ACHN (cell line): ENCODE measurements around the gene USP12.
A peak's percentile ranks its signal among the peaks of the same experiment; 100 is the strongest.

Experiments used
- DNase-seq: peaks from one replicate; pipeline ENCODE4 v3.0.0-alpha.2; 2015
- in situ Hi-C: cut with HindIII; loops from 2 replicates; pipeline ENCODE4 v1.10.0; 2017; ENCODE audit warnings: low sequenced_read_pairs, low pct_ligation_motif_present, low pct_unique_long_range_greater_than_20kb

USP12 gene

DNA sequence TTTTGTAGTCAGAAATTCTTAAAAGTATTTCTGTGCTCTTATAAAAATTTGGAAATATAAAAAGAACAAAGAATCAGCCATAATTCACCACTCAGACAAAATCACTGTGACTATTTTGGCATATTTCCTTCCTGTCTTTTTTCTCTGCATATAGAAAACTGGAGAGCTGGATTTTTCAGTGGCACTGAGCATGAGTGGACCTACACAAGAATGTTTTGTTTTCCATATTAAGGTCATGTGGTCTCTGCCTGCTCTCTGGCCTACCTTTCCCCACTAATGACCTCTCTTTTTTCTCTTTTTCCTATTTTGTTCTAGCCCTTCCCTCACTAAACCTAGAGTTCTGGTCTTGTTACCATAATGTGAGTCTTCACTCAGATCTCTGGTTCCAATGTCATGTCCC is 17.6 kb upstream of the USP12 start:
- in situ Hi-C loops, result no loop called here
- no peak for DNase-seq

DNA sequence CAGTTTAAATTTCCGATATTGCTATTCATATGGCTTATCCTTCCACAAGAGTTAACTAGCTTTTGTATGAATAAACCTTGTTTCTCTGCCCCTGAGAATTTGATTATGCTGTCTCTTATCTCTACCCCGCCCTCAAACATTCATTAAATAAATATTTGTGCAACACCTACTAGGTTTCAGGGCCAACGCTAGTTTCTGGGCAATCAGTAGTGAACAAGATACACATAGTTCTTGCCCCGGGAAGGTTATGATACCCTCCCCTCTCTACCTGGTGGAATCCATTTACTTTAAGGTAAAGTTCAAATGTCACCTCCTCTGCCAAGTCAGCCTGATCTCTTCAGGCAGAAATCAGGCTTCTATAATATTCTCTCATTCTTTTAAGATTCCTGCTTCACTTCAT is 16.6 kb upstream of the USP12 start:
- no peak for DNase-seq
- in situ Hi-C loops, result no loop called here

GRCh38 chr13:27186295-27186694 is 14.7 kb upstream of the USP12 start:
- DNase-seq, result no peak
- in situ Hi-C loops, result no loop called here

DNA sequence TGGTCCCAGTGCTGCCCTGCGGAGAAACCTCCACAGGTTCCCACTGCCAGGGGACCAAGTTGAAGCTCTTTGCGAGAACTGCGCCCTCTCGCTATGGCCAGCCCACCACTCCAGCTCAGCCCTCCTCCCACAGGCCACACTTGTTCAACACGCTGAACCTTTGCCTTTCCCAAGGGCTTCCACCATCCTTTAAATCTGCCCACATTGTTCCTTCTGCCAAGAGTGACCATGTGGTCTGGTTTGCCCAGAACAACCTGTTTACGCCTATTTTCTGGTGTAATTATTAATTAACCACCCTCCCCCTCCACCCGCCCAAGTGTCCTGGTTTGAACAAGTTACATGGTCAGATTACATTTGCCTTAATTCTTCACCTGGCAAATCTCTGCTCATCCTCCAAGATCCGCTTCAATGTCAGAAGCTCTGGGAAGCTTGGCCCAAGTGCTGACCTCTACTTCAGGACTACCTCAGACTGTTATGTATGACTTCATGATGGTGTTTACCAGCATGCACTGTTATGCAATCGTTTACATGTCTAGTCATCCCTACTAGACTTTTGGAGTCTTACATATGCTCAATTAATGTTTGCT is 12.0 kb upstream of the USP12 start:
- in situ Hi-C loops, result no loop called here

DNA sequence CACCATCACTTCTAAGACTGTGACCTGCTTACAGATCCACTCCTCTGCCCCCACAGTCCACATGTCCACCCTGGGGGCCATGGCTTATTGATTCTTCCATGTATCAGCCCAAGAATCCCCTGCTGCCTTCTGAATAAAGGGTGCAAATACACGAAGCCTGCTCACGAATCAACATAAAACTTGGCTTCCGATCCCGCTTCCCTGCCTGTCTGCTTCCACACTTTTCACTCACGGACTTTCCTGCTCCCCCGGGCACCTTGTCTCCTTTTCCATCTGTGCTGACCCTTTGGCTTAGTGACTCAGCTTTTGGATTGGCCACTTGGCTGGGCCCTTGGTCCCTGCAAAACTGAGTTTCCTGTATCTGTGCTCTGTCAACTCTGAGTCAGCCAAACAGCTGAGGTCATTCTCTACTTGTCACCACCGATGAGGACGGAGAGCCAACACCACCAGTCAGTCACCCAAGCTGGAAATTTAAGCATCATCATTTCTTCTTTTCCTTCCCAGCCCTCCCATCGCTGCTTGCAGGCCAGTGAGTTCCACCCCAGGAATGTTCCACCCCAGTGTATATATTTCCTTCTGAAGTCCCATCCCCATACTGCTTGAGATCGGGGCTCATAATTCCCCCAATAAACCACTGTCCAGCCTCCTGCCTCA is 11.4 kb upstream of the USP12 start:
- in situ Hi-C loops, result no loop called here
- DNase-seq, result peak; percentile 73

More for the DNA sequence above, 12.0 kb upstream of the USP12 start:
- no peak for DNase-seq

DNA sequence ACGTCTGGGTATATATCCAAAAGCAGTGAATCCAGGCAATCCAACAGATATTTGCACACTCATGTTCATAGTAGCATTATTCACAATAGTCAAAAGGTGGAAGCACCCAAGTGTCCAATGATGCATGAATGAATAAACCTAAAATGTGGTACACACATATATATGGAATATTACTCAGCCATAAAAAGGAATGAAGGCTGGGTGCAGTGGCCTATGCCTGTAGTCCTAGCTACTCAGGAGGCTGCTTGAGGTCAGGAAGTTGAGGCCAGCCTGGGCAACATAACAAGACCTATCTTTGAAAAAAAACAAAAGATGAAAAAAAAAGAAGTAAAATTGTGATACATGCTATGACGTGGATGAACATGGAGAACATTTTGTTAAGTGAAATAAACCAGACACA is 10.4 kb upstream of the USP12 start:
- in situ Hi-C loops, result no loop called here
- no peak for DNase-seq

GRCh38 chr13:27177852-27178251 is 6.2 kb upstream of the USP12 start:
- DNase-seq, result no peak
- in situ Hi-C loops, result no loop called here

DNA sequence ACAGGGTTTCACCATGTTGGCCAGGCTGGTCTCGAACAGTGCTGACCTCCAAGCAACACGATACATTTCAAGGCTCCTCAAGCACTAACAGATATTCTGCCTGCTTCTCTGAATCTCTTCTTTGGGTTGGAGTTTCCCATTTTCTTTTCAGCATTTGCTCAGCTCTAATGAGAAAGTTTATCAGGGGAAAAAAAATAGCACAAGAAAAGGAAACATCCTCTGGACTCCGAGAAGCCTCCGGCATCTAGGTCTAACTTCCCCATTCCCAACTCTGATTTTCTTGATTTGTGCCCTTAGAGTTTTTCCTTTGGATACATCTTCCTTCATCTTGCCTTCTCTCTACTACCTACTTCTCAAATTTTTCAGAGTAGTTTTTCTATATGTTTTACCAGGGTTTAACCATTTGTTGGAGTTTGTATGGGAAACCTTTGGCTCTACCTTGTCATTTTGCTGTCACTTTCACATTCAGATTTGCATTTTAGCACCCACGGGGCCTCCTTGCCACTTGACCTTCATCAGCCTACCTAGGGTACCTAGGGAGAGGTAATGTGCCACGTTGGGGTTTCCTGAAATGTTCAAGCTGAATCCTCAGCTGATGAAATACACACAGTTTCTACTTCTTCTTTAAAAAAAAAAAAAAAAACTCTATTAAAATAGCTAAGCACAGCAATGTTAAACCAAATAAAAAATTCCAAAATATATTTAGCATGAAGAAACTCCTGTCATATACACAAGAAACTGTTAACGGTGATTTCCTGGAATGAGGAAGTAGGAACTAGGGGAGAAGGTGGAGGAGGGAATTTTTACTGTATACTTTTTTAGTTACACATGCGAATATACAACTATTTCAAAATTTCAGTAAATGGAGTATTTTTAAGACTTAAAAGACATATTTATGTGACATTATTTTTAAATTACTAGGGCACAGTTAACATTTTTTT is 5.1 kb upstream of the USP12 start:
- in situ Hi-C loops, result no loop called here
- no peak for DNase-seq

DNA sequence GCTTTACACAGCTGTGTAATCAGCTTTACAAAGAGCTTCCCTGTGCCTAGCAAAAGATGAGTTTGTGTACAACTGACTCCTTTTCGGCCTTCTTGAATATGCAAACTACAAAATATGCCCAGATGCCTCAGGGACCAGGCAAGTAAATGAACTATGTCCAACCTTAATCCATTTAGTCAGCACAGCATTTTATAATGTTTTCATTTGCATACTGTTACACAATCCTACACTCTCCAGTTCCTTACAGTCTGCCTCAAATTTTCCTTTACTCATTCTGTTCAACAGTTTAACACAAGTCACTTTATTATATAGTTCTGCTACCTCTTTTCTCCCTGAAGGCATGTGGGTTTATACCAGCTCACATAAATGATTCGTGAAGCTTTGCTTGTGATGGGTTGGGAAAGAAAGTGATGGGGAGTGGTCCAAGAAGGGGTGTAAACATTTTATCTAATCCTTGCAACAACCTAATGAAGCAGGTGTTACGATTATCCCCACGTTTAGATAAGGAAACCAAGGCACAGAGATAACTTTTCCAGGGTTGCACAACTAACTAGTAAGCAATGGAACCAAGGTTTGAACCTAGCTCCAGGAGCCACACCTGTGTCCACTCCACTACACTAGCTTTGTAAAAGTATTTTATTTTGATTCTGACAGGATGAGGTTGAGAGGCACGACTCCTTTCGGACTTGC is 3.3 kb upstream of the USP12 start:
- DNase-seq, result no peak
- in situ Hi-C loops, result no loop called here

DNA sequence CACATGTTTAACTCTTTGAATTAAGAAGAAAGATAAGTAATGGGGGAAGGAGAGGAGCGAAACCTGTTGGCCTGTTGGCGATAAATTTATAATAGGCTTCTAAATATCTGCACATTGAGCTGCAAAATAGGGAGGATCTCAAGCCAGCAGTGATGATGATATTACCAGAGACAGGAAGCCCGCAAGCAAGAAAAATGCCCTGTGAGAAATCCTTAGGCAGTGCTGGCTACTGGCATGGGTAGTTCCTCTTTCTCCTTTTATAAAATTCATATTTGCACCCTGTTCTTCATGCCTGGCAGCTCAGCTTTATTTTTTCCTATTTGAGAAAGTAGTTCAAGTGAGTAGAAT is 858 bp upstream of the USP12 start:
- in situ Hi-C loops, result no loop called here
- peak; percentile 33 for DNase-seq

DNA sequence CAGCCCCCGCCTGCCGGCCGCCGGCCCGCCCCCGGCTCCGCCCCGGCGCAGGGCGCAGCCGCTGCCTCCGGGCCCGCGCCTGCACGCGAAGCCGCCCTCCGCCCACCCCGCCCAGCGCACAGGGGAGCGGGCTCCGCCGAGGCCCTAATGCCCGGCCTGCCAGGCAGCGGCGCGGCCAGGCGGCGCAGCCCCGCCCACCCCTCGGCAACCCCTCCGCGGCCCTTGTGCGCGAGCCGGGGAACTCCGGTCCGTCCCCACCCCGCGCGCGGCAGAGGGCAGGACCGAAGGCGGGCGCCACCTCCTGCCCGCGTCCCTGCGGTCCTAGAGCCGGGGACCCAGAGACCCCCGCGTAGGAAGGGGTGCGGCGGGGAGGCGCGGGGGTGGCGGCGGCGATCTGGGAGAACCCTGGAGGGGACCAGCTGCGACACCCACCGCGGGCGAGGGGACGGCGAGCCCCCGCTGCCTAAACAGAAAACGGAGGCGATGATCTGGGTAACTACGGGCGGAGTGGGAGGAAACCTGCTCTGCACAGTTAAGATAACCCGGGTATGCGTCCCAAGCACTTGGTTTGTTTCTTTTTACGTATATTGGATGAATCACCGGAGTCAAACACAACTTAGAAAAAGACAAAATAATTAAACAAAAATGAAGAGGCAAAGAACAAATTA is 350 bp upstream of the USP12 start:
- in situ Hi-C loops, result no loop called here
- peak; percentile 88 for DNase-seq

DNA sequence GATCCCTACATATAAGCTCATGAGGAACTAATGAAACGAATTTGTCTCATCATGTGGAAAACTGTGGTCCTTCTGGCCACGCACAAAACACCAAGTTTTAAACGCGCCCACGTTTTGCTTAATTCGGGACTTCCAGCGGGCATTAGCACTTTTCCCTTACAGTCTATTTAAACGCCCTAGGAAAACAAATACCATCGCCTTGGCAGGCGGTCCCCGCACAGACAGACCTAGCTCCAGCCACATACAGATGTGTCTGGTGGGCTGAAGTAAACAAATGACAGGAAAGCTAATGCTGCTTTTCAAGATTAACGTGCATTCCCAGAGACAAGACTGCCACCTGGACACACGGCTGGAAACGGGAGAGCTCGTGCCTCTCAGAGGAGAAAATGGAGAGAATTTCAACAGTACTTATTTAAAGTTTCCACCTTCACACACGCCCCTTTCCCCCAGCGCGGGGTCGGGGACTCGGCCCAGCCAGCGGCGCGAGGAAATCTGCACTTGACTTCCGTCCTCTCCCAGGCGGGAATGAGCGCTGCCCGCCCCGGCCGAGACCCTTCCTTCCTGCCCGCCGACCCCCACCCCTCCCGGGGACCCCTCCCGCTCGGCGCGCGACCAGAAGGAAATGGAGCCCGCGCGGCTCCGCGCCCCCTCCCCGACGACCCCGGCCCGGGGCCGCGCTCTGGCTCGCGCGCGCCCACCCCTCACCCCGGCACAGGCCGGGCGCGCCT is 931 bp downstream of the USP12 start:
- DNase-seq, result peak; percentile 34
- in situ Hi-C loops, result no loop called here

DNA sequence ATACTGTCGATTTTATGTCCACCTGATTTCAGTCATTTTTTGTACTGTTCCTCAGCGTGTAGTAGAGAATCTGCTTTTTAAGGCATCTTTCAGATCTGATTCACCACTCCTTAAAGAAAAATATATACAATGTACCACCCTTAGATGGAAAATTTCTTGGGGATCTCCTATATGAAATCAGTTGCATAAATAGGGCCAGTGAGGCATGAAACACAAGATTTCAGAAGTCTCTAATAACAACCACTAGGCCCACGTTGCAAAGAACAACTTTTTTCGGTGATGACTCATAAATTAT is 1.4 kb downstream of the USP12 start:
- no peak for DNase-seq
- in situ Hi-C loops, result no loop called here

GRCh38 chr13:27168906-27169657 is 2.5 kb downstream of the USP12 start:
- in situ Hi-C loops, result no loop called here
- DNase-seq, result no peak

DNA sequence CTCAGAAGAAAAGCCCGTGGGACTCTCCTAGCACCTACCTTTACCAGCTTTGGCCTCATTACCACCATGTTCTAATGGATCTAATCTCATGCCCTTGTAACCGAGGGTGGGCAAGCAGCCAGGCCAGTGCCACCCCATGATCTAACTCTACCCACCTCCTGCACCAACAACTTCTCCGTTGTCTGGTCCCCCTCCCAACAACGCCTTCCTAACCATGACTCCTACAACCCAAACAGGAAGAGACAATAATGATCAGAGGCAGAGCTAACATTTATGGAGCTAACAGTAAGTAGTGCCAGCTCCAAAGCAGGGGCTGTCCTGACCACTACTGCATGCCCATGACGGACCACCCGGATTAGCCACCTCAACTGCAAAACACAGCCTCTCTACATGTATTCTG is 3.5 kb downstream of the USP12 start:
- in situ Hi-C loops, result no loop called here
- DNase-seq, result no peak

GRCh38 chr13:27166313-27166712 is 5.3 kb downstream of the USP12 start:
- in situ Hi-C loops, result no loop called here
- DNase-seq, result no peak

DNA sequence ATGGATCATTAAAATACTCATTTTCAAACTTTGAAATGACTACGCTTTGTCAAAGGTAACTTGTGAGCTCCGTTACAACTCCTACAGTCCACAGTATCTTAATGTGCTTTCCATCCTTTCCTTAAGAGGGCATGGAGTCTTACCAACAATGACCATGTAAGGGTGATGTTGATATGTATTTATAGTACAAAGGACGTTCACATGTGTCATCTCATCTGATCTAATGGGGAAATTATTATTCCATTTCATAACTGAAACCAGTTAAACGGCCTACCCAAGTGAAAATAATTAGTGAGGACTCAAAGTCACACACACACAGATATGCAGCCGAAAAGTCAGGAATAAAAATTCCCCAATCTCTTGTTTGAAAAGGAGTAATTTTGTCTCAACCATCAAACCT is 9.6 kb downstream of the USP12 start:
- in situ Hi-C loops, result no loop called here
- DNase-seq, result no peak

GRCh38 chr13:27161423-27161822 is 10.2 kb downstream of the USP12 start:
- DNase-seq, result no peak
- in situ Hi-C loops, result no loop called here
